ENCODE measurements around the gene SPAG9. TPM values are rescaled to one million over a fixed set of nuclear protein-coding genes. Genes with fewer than 3 reads are reported as not detected.

The SPAG9 gene
- total and polyA plus RNA-seq, 10 donors = 10.7 to 94.6 (median 78.3) TPM

DNA sequence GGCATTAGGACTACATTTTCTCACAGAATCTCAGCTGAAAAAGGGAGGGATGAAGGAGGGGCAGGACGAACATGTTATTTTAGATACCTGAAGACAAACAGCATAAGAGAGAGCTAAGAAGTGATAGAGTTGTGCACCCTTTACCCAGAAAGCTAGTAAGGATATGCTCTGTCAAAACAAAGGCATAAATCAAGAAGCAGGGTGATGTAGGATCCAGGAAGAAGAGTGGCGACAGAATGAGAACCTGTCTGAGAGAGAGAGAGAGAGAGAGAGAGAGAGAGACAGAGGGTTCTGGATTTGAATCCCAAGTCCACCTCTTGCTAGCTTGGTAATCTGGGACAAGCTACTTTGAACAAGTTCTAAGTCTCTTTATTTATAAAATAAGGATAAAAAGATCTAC is 103.4 kb downstream of the SPAG9 start:
- no peak for DNase-seq
- intact Hi-C loops (cut with DNase I; ENCODE audit: low total_unique reads) = no loop called here
- no peak for TF ChIP-seq POLR2AphosphoS5 (IDR thresholded peaks at IDR 0.05)
- no peak for TF ChIP-seq POLR2A (IDR thresholded peaks at IDR 0.05)
- TF ChIP-seq, protein P1, sequence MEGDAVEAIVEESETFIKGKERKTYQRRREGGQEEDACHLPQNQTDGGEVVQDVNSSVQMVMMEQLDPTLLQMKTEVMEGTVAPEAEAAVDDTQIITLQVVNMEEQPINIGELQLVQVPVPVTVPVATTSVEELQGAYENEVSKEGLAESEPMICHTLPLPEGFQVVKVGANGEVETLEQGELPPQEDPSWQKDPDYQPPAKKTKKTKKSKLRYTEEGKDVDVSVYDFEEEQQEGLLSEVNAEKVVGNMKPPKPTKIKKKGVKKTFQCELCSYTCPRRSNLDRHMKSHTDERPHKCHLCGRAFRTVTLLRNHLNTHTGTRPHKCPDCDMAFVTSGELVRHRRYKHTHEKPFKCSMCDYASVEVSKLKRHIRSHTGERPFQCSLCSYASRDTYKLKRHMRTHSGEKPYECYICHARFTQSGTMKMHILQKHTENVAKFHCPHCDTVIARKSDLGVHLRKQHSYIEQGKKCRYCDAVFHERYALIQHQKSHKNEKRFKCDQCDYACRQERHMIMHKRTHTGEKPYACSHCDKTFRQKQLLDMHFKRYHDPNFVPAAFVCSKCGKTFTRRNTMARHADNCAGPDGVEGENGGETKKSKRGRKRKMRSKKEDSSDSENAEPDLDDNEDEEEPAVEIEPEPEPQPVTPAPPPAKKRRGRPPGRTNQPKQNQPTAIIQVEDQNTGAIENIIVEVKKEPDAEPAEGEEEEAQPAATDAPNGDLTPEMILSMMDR (IDR thresholded peaks at IDR 0.05 in 8 of 11, conservative IDR thresholded peaks at IDR 0.05 in 3 of 11) = no peak
- 81 to 99% (median 88%) methylated on average over 2 of the region's 2 CpGs for WGBS, 5 donors
- H3K36me3 ChIP-seq = peaks cover 0 to 88% (median 47%) of the 10 kb centered on the region in 6 donors
- H3K4me3 ChIP-seq = no peak overlapping the region
- no peaks in the 10 kb centered on the region for H3K27me3 ChIP-seq (replicated peaks in 1 of 7)
- no peaks in the 10 kb centered on the region for H3K9me3 ChIP-seq
- no peak overlapping the region for H3K27ac ChIP-seq
- no peaks in the 10 kb centered on the region for H3K4me1 ChIP-seq

DNA sequence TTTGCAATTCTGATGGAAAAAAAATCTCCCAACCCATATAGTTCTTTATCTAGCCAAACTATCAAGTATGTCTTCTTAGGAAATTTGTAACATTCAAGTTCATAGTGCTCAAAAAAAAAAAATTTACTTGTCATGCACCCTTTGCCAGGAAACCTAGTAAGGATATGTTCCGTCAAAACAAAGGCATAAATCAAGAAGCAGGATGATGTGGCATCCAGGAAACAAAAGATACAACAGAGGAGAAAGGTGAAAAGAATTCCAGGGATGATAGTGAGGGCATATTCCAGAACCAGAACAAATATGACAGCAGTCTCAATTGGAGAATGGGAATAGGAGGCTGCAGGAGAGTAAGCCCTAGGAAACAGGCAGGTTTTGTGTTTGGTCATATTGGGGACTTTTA is 104.6 kb downstream of the SPAG9 start:
- Histone ChIP-seq H3K27me3 (replicated peaks in 1 of 7) (no peaks in the 10 kb centered on the region), H3K4me1 (no peaks in the 10 kb centered on the region), H3K4me3 (no peak overlapping the region), H3K9me3 (no peaks in the 10 kb centered on the region), H3K27ac (no peak overlapping the region), H3K36me3 (peaks cover 0 to 95% (median 47%) of the 10 kb centered on the region in 6 donors)
- intact Hi-C loops (cut with DNase I; ENCODE audit: low total_unique reads) = no loop called here
- 72 to 85% (median 80%) methylated on average over 1 of the region's 1 CpG for WGBS, 5 donors
- DNase-seq = no peak
- TF ChIP-seq POLR2AphosphoS5 (IDR thresholded peaks at IDR 0.05) (no peak), POLR2A (IDR thresholded peaks at IDR 0.05) (no peak)
- TF ChIP-seq, protein P1 (IDR thresholded peaks at IDR 0.05 in 8 of 11, conservative IDR thresholded peaks at IDR 0.05 in 3 of 11) = no peak

DNA sequence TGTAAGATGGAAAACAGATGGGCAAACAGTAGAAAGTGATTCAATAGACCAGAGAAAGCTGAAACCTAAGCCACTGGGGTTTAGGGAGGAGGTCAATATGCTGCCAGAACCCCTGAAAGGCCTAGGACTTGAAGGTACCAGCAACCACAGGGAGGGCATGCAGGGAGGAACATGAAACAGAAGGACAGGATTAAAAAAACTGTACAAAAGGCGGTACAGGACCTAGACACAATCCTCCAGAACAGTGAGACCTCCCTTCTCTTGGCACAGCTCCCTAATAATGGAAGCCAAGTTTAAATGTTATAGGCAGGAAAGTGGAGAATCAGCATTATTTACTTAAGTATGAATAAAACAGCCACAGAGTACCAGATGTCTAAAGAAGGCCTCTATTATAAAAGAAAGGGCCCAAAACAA is 105.5 kb downstream of the SPAG9 start:
- no peak overlapping the region for H3K4me3 ChIP-seq
- no peaks in the 10 kb centered on the region for H3K9me3 ChIP-seq
- DNase-seq = no peak
- peaks cover 0 to 95% (median 45%) of the 10 kb centered on the region in 6 donors for H3K36me3 ChIP-seq
- no peak overlapping the region for H3K27ac ChIP-seq
- no peaks in the 10 kb centered on the region for H3K4me1 ChIP-seq
- no peak for TF ChIP-seq POLR2AphosphoS5 (IDR thresholded peaks at IDR 0.05)
- intact Hi-C loops (cut with DNase I; ENCODE audit: low total_unique reads) = no loop called here
- 73 to 86% (median 81%) methylated on average over 1 of the region's 1 CpG for WGBS, 5 donors
- H3K27me3 ChIP-seq (replicated peaks in 1 of 7) = no peaks in the 10 kb centered on the region

DNA sequence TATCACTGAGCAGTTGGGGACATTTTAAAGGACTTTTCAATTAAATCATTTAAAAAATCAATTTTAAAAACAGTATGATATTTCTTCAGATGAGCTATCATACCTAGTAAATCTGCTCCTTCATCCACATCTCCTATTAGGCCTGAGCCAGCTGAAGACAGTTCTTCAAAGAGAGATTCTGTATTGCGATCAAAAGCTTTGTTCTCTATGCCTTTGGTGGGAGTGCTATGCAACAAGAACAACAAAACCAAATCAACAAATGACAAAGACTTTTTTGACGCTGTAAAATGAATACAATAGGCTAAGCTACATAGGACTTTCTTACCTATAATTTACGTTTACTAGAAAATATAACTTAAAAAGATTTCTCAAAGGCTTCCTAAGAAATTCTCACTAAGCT is 106.5 kb downstream of the SPAG9 start:
- WGBS, 5 donors = 92 to 96% (median 95%) methylated on average over 3 of the region's 3 CpGs
- TF ChIP-seq, protein P1 (IDR thresholded peaks at IDR 0.05 in 8 of 11, conservative IDR thresholded peaks at IDR 0.05 in 3 of 11) = no peak
- TF ChIP-seq POLR2A (IDR thresholded peaks at IDR 0.05) (no peak), POLR2AphosphoS5 (IDR thresholded peaks at IDR 0.05) (no peak)
- intact Hi-C loops (cut with DNase I; ENCODE audit: low total_unique reads) = no loop called here
- Histone ChIP-seq H3K27me3 (replicated peaks in 1 of 7) (no peaks in the 10 kb centered on the region), H3K27ac (no peak overlapping the region), H3K4me3 (no peak overlapping the region), H3K9me3 (no peaks in the 10 kb centered on the region), H3K4me1 (no peaks in the 10 kb centered on the region), H3K36me3 (peaks cover 0 to 93% (median 35%) of the 10 kb centered on the region in 6 donors)
- no peak for DNase-seq

DNA sequence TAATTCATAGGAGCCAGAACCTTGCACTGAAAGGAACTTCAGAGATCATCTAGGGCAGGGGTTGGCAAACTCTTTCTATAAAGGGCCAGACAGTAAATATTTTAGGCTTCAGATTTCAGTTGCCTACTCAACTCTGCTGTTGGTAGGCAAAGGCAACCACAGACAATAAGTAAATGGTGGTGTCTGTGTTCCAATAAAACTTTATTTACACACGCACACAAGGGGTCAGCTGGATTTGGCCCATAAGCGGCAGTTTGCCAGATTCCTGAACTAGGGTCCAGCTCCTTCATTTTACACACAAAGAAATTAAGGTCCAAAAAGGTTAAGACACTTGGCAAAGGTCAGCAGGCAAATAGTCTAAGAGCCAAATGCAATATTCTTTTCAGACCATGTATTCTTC is 107.3 kb downstream of the SPAG9 start:
- no peak for DNase-seq
- Histone ChIP-seq H3K9me3 (no peaks in the 10 kb centered on the region), H3K27ac (no peak overlapping the region), H3K36me3 (peaks cover 0 to 88% (median 27%) of the 10 kb centered on the region in 6 donors), H3K27me3 (replicated peaks in 1 of 7) (no peaks in the 10 kb centered on the region), H3K4me3 (no peak overlapping the region), H3K4me1 (no peaks in the 10 kb centered on the region)
- 95 to 100% (median 98%) methylated on average over 2 of the region's 2 CpGs for WGBS, 5 donors
- intact Hi-C loops (cut with DNase I; ENCODE audit: low total_unique reads) = no loop called here
- no peak for TF ChIP-seq POLR2A (IDR thresholded peaks at IDR 0.05)
- no peak for TF ChIP-seq POLR2AphosphoS5 (IDR thresholded peaks at IDR 0.05)
- TF ChIP-seq, protein P1 (IDR thresholded peaks at IDR 0.05 in 8 of 11, conservative IDR thresholded peaks at IDR 0.05 in 3 of 11) = no peak
